Activated naive CD8-positive, alpha-beta T cell treated with anti-CD3 and anti-CD28 coated beads, Interleukin-2, amount 10 ng/mL, durations not matched to agents 7 days and 5 days (primary cell): ENCODE data around the gene MDM4. TPM values are rescaled to one million over a fixed set of nuclear protein-coding genes. Genes with fewer than 3 reads are reported as not detected.
A peak's percentile ranks its signal among the peaks of the same experiment; 100 is the strongest.
"Not testable (repeated sequence)": the region's sequence is repeated elsewhere in the genome, so short reads cannot be mapped to it uniquely, and the experiment has no call there.

Experiments
- ATAC-seq: fragments of 150-1000 bp; cut with Tn5 transposase; one replicate; pipeline ENCODE4 v1.10.0; 2021; ENCODE audit warnings: low read depth, moderate library complexity
- POLR2A ChIA-PET: fragments of 350-600 bp; sonication (Branson Sonifier 250); formaldehyde crosslinking; loops from one replicate; lab custom pipeline; 2021; ENCODE audit warnings: antibody characterized with exemption; lab: Charles Lee
- DNase-seq: peaks from one replicate; pipeline ENCODE4 v3.0.0; 2021
- H3K27ac Mint-ChIP-seq: one replicate; pipeline ENCODE4 v1.8.0; 2022; ENCODE audit warnings: mild to moderate bottlenecking, mixed read lengths
- H3K27me3 Mint-ChIP-seq: one replicate; pipeline ENCODE4 v1.8.0; 2022; ENCODE audit warnings: mild to moderate bottlenecking, moderate library complexity, mixed read lengths
- H3K36me3 Mint-ChIP-seq: one replicate; pipeline ENCODE4 v1.8.0; 2021; ENCODE audit warnings: mild to moderate bottlenecking, mixed read lengths
- H3K4me1 Mint-ChIP-seq: one replicate; pipeline ENCODE4 v1.8.0; 2021; ENCODE audit warnings: mixed read lengths
- H3K4me3 Mint-ChIP-seq: one replicate; pipeline ENCODE4 v1.8.0; 2022; ENCODE audit warnings: mild to moderate bottlenecking, moderate library complexity, mixed read lengths
- H3K9me3 Mint-ChIP-seq: one replicate; pipeline ENCODE4 v1.8.0; 2021; ENCODE audit warnings: mixed read lengths
- total RNA-seq, 2 experiments: library from RNA; stranded (reverse); gene quantifications; one replicate each; pipeline ENCODE4 v1.2.3, GENCODE V29; 2021

The MDM4 gene
- total RNA-seq, 2 experiments from 2014 or later: 118 to 143 TPM

DNA sequence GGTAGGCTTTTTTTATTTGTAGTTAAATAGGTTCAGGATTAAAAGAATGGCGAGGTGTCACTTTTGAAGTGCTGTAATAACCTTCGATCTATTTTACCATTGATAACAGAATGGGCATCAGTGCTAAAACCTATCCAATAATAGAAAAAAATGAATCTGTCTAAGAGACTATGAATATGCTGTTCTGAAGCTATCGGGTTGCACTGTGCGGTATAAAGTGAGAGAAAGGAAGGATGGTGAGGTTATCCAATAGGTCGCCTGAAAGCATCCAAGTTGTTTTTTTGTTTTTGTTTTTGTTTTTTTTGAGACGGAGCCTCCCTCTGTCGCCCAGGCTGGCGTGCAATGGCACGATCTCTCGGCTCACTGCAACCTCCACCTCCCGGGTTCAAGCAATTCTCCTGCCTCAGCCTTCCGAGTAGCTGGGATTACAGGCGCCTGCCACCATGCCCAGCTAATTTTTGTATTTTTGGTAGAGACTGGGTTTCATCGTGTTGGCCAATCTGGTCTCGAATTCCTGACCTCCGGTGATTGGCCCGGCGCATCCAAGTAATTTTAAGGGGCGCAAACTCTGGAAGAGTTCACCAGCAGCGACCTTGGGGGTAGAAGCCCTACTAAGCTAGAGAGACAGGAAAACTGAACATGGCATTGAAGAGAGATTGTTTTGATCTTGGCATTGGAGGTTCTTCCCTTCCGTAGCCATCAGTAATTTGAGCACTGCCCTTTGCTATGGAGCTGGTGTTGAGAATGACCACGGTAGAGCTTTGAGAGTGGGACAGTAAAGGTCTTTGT lies 8.7 kb upstream of the MDM4 start:
- DNase-seq (peak; percentile 55), ATAC-seq (peak; percentile 30)
- POLR2A ChIA-PET: interaction anchor here (0.9 to 4.1 kb wide), 13 partner anchors 10 to 299 kb away, joined by 3 to 146 read pairs (median 6); partner anchors contain the start of genes MDM4 and PIK3C2B
- Mint-ChIP-seq H3K36me3 (peaks cover 4% of the 10 kb centered on the region), H3K4me1 (peaks cover 33% of the 10 kb centered on the region), H3K27ac (peak overlapping the region; percentile 98), H3K4me3 (peak overlapping the region; percentile 89), H3K9me3 (no peaks in the 10 kb centered on the region), H3K27me3 (peaks cover 2% of the 10 kb centered on the region)

DNA sequence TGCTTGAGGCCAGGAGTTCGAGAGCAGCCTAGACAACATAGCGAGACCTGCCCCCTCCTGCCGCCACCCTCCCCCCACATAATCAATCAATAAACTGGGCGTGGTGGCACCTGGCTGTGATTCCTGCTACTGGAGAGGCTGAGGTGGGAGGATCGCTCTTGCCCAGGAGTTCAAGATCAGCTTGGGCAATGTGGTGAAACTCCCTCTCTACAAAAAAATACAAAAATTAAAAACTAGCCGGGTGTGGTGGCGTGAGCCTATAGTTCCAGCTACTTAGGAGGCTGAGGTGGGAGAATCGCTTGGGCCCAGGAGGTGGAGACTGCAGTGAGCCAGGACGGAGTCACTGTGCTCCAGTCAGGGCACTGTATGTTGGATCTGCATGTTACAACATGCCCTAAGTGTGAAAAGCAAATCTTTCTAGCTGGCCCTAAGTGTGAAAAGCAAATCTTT lies 7.0 kb upstream of the MDM4 start:
- Mint-ChIP-seq H3K4me1 (peaks cover 39% of the 10 kb centered on the region), H3K36me3 (peaks cover 4% of the 10 kb centered on the region), H3K27ac (no peak overlapping the region), H3K4me3 (no peak overlapping the region), H3K9me3 (no peaks in the 10 kb centered on the region), H3K27me3 (peaks cover 2% of the 10 kb centered on the region)
- POLR2A ChIA-PET: interaction anchor here (1.0 to 4.1 kb wide), 3 partner anchors 8 to 744 kb away, joined by 3 to 146 read pairs (median 3); partner anchors contain the start of genes LAX1 and MDM4
- no peak for DNase-seq
- ATAC-seq: no peak

DNA sequence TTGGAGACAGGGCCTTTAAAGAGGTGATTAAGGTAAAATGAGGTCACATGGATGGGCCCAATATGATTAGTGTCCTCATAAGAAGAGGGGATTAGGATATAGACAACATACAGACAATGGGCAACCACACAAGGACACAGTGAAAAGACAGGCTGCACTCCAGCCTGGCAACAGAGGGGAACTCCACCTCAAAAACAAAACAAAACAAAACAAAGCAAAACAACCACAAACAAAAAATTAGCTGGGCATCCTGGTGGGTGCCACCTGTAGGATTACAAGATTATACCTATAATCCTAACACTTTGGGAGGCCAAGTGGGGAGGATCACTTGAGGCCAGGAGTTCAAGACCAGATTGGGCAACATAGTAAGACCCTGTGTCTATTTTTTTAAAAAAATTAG lies 4.8 kb upstream of the MDM4 start:
- DNase-seq: no peak
- no peak for ATAC-seq
- peaks cover 37% of the 10 kb centered on the region for H3K4me1 Mint-ChIP-seq
- H3K9me3 Mint-ChIP-seq: no peaks in the 10 kb centered on the region
- H3K27me3 Mint-ChIP-seq: peaks cover under 1% of the 10 kb centered on the region
- peak overlapping the region; percentile 58 for H3K27ac Mint-ChIP-seq
- no peak overlapping the region for H3K4me3 Mint-ChIP-seq
- POLR2A ChIA-PET: no interaction called here
- peaks cover 2% of the 10 kb centered on the region for H3K36me3 Mint-ChIP-seq

DNA sequence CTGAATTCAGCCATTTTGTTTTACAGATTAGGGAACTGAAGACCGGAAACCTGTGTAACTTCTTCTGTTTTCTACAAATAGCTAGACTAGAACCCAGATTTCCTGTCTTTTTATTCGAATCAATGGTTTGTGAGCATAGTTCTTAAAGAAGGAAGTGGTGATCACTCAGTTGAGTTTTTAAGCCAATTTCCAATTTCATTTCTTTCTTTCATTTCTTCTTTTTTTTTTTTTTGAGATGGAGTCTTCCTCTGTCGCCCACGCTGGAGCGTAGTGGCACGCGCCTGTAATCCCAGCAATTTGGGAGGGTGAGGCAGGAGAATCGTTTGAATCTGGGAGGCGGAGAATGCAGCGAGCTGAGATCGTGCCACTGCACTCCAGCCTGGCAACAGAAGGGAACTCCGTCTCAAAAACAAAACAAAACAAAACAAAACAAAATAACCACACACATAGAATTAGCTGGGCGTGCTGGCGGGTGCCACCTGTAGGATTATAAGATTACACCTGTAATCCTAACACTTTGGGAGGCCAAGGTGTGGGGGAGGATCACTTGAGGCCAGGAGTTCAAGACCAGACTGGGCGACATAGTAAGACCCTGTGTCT lies 3.0 kb upstream of the MDM4 start:
- peaks cover 12% of the 10 kb centered on the region for H3K36me3 Mint-ChIP-seq
- ATAC-seq (peak; percentile 9), DNase-seq (peak; percentile 64)
- peak overlapping the region; percentile 95 for H3K4me3 Mint-ChIP-seq
- H3K27me3 Mint-ChIP-seq: no peaks in the 10 kb centered on the region
- H3K4me1 Mint-ChIP-seq: peaks cover 34% of the 10 kb centered on the region
- no peaks in the 10 kb centered on the region for H3K9me3 Mint-ChIP-seq
- H3K27ac Mint-ChIP-seq: peak overlapping the region; percentile 99
- POLR2A ChIA-PET: interaction anchor here (0.6 to 6.1 kb wide), 9 partner anchors 10 to 775 kb away, joined by 3 to 49 read pairs (median 4); partner anchors contain the start of gene PIK3C2B

DNA sequence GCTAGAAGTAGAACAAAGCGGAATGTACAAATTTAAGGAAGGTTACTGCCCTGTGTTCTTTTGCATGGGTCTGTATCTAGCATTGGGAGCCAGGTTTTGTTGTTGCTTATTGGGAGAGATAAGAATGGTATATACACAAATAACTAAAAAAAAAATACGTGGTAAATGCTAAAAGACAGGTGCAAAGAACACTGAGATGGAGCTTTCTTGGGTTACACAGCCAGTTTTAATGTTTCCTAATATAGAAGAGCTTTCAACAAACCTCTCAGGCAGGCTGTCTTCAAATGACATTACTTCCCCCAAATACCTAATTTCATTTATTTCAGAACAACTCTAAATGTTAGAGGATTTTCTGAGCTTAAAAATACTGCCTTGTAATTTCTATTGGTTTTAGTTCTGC lies 1.4 kb upstream of the MDM4 start:
- Mint-ChIP-seq H3K27ac (peak overlapping the region; percentile 67), H3K9me3 (no peaks in the 10 kb centered on the region), H3K4me3 (peak overlapping the region; percentile 18), H3K4me1 (peaks cover 45% of the 10 kb centered on the region), H3K36me3 (peaks cover 27% of the 10 kb centered on the region), H3K27me3 (no peaks in the 10 kb centered on the region)
- no peak for DNase-seq
- POLR2A ChIA-PET: interaction anchor here (0.6 to 6.6 kb wide), 6 partner anchors 8 to 81 kb away, joined by 4 to 146 read pairs (median 10); partner anchors contain the start of gene PIK3C2B
- no peak for ATAC-seq

DNA sequence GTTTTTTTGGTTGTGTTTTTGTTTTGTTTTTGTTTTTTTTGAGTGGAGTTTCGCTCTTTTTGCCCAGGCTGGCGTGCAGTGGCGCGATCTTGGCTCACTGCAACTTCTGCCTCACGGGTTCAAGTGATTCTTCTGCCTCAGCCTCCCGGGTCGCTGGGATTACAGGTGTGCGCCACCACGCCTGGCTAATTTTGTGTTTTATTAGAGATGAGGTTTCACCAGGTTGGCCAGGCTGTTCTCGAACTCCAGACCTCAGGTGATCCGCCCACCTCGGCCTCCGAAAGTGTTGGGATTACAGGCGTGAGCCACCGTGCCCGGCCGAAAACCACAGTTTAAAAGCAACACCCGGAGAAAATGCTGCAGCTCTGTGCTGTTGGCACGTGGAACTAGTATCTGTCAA lies 1.2 kb downstream of the MDM4 start:
- H3K27me3 Mint-ChIP-seq, ATAC-seq, DNase-seq, H3K4me3 Mint-ChIP-seq, H3K9me3 Mint-ChIP-seq, H3K27ac Mint-ChIP-seq: not testable (repeated sequence)
- POLR2A ChIA-PET: interaction anchor here (0.7 to 6.6 kb wide), 11 partner anchors 8 to 290 kb away, joined by 3 to 146 read pairs (median 6); partner anchors contain the start of gene PIK3C2B
- peaks cover 50% of the 10 kb centered on the region for H3K4me1 Mint-ChIP-seq
- peaks cover 37% of the 10 kb centered on the region for H3K36me3 Mint-ChIP-seq

DNA sequence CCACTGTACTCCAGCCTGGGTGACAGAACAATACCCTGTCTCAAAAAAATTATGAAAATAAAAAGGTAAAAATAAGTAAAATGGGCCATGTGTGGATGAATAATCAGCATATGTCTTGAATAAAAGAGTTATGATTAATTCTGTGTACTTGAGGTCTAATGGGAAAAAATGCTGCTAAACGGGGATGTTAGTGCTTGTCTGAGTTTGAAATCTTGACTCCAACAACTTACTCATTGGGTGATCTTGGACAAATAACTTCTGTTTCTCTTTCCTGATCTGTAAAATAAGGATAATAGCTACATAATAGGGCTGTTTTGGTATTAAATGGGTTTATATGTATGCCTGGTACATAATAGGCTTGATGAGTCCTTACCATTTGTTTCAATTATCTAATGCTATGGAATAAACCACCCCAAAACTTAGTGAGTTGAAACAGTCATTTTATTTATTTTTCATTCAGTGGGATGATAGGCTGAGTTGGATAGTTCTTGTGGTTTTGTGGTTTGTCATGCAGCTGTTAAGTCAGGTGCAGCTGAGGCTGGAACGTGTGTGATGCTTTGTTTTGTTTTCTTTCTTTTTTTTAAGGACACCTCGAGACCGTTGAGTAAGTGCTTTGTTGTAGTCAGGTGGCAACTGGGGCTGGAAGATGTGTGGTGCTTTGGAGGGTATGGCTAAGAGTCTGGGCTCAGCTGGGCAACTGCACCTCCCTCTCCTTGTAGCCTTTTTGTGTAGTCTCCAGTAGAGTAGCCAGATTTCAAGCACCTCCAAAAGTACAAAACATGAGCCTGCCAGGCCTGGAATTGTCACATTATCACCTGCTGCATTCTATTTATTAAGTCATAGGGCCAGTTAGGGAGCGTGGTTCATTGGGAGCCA lies 4.9 kb downstream of the MDM4 start:
- ATAC-seq (peak; percentile 31), DNase-seq (no peak)
- peak overlapping the region; percentile 80 for H3K27ac Mint-ChIP-seq
- POLR2A ChIA-PET: interaction anchor here (0.6 to 1.6 kb wide), 3 partner anchors 13 to 100 kb away, joined by 3 to 8 read pairs (median 4); partner anchors contain the start of gene PIK3C2B
- no peaks in the 10 kb centered on the region for H3K27me3 Mint-ChIP-seq
- peaks cover 8% of the 10 kb centered on the region for H3K9me3 Mint-ChIP-seq
- H3K36me3 Mint-ChIP-seq: peaks cover 58% of the 10 kb centered on the region
- H3K4me3 Mint-ChIP-seq: peak overlapping the region; percentile 69
- peaks cover 42% of the 10 kb centered on the region for H3K4me1 Mint-ChIP-seq

DNA sequence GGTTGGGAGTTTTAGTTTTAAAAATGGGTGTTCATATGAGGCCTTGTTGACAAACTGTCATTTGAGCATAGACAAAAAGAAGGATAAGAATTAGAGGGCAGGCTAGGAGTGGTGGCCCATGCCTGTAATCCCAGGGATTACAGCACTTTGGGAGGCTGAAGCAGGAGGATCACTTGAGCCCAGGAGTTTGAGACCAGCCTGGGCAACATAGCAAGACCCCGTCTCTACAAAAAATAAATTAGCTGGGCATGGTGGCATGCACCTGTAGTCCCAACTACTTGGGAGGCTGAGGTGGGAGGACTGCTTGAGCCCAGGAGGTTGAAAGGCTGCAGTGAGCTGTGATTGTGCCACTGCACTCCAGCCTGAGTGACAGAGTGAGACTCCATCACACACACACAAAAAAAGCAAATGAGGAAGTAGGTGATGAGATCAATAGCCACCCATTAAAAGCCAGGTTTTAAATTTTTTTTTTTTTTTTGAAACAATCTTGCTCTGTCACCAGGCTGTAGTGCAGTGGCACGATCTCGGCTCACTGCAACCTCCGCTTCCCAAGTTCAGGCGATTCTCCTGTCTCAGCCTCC lies 5.8 kb downstream of the MDM4 start:
- ATAC-seq, H3K9me3 Mint-ChIP-seq, H3K4me3 Mint-ChIP-seq, H3K27me3 Mint-ChIP-seq, DNase-seq: not testable (repeated sequence)
- H3K27ac Mint-ChIP-seq: peak overlapping the region; percentile 54
- peaks cover 56% of the 10 kb centered on the region for H3K36me3 Mint-ChIP-seq
- peaks cover 44% of the 10 kb centered on the region for H3K4me1 Mint-ChIP-seq
- POLR2A ChIA-PET: interaction anchor here (0.6 to 1.6 kb wide), 2 partner anchors 14 to 82 kb away, joined by 3 to 8 read pairs; no protein-coding TSS in a partner anchor

DNA sequence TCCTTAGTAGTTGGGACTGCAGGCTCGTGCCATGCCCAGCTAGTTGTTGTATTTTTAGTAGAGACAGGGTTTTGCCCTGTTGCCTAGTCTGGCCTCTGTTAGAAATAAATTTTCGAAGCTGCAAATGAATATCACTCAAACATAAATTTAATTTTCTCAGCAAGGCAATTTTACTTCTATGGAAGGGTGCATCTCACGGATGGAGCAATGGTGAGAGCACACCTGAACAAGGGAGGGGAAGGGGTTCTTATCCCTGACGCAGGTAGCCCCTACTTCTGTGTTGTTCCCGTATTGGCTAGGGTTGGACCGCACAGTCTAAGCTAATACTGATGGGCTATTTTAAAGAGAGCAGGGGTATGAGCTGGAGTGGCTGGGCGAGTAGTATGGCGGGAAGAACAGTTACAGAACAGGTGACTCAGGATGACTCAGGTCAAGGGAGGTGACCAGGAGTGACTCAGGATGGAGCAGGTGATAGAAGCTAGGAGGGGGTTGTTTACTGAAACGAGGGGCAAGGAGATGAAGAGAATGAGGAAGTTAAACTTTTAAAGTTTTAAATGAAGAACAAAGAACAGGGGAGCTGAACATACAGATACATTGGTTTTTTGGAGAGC lies 7.5 kb downstream of the MDM4 start:
- H3K27ac Mint-ChIP-seq: peak overlapping the region; percentile 51
- peak overlapping the region; percentile 51 for H3K4me3 Mint-ChIP-seq
- H3K36me3 Mint-ChIP-seq: peaks cover 53% of the 10 kb centered on the region
- H3K27me3 Mint-ChIP-seq: no peaks in the 10 kb centered on the region
- ATAC-seq: no peak
- peaks cover 33% of the 10 kb centered on the region for H3K4me1 Mint-ChIP-seq
- DNase-seq: no peak
- H3K9me3 Mint-ChIP-seq: peaks cover 8% of the 10 kb centered on the region
- POLR2A ChIA-PET: interaction anchor here (0.6 to 2.7 kb wide), 5 partner anchors 7 to 29 kb away, joined by 3 to 14 read pairs (median 4); partner anchors contain the start of gene MDM4

DNA sequence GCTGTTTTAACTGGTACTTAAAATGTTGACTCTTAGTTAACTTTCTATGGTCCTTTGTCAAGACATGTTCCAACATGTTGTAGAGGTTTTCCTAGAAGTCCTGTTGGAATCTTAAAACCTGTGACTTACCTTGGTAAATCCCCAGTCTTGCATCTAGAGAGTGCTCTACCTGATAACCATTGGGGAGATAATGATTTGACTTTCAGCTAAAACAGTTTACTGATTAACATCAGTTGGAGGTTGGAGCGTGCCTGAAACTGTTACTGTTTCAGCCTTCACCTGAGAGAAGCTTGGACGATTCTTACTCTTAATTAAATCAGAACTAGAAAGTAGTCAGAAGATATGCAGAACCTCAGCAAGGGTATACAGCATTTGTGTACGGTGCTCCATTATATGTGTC lies 8.8 kb downstream of the MDM4 start:
- POLR2A ChIA-PET: interaction anchor here (2.1 to 2.7 kb wide), 2 partner anchors 9 to 18 kb away, joined by 6 to 14 read pairs; partner anchors contain the start of gene MDM4
- peaks cover 25% of the 10 kb centered on the region for H3K4me1 Mint-ChIP-seq
- H3K27me3 Mint-ChIP-seq: no peaks in the 10 kb centered on the region
- peaks cover 8% of the 10 kb centered on the region for H3K9me3 Mint-ChIP-seq
- peak overlapping the region; percentile 39 for H3K4me3 Mint-ChIP-seq
- peaks cover 43% of the 10 kb centered on the region for H3K36me3 Mint-ChIP-seq
- no peak for DNase-seq
- peak overlapping the region; percentile 41 for H3K27ac Mint-ChIP-seq
- ATAC-seq: no peak

DNA sequence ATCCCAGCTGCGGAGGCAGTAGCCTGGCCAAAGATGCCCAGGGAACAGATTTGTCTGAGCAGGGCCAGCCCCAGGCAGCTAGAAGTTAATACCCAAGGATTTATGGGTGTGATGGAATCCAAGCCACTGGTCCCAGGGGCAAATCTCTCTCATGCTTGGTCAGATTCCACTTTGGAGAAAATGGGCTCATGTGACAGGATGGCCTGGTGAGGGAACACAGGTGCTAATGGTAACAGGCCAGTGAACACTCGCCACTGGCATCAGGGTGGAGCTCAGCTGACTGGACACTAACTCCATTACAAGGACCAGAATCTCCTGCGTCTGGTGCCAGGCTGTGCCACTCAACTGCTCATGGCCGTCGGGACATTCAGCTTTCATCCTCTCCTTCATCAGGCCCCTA lies 12.0 kb downstream of the MDM4 start:
- ATAC-seq (no peak), DNase-seq (no peak)
- Mint-ChIP-seq H3K4me1 (peaks cover 15% of the 10 kb centered on the region), H3K4me3 (no peak overlapping the region), H3K36me3 (peaks cover 44% of the 10 kb centered on the region), H3K9me3 (peaks cover 5% of the 10 kb centered on the region), H3K27ac (no peak overlapping the region), H3K27me3 (no peaks in the 10 kb centered on the region)
- POLR2A ChIA-PET: interaction anchor here (0.8 to 0.9 kb wide), 2 partner anchors 11 to 15 kb away, joined by 3 to 6 read pairs; no protein-coding TSS in a partner anchor

DNA sequence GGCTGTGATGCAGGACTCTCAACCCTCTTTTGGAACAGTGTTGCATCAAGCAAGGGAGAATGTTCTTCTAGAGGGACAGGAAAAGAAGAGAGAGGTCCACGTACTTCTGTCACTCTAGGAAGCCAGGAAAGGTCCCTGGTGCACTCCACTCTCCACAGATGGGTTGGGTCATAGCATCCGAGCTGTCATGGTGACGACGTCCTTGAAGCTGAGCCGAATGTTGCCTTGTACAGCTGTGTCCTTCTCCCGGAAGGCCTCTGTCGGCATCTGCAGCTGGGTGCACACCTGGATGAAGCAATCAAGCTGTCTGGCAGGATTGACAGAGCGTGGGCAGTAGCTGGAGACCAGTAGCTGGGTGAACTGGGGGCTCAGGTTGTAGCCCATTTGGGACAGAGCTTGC lies 12.5 kb downstream of the MDM4 start:
- POLR2A ChIA-PET: interaction anchor here (0.8 to 1.5 kb wide), 2 partner anchors 12 to 21 kb away, joined by 3 read pairs; no protein-coding TSS in a partner anchor
- Mint-ChIP-seq H3K4me1 (peaks cover 15% of the 10 kb centered on the region), H3K36me3 (peaks cover 41% of the 10 kb centered on the region), H3K27ac (no peak overlapping the region), H3K4me3 (no peak overlapping the region), H3K9me3 (peaks cover 3% of the 10 kb centered on the region), H3K27me3 (no peaks in the 10 kb centered on the region)
- DNase-seq: no peak
- no peak for ATAC-seq
